ENCODE results near the gene THBD.

Gene THBD, protein sequence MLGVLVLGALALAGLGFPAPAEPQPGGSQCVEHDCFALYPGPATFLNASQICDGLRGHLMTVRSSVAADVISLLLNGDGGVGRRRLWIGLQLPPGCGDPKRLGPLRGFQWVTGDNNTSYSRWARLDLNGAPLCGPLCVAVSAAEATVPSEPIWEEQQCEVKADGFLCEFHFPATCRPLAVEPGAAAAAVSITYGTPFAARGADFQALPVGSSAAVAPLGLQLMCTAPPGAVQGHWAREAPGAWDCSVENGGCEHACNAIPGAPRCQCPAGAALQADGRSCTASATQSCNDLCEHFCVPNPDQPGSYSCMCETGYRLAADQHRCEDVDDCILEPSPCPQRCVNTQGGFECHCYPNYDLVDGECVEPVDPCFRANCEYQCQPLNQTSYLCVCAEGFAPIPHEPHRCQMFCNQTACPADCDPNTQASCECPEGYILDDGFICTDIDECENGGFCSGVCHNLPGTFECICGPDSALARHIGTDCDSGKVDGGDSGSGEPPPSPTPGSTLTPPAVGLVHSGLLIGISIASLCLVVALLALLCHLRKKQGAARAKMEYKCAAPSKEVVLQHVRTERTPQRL

DNA sequence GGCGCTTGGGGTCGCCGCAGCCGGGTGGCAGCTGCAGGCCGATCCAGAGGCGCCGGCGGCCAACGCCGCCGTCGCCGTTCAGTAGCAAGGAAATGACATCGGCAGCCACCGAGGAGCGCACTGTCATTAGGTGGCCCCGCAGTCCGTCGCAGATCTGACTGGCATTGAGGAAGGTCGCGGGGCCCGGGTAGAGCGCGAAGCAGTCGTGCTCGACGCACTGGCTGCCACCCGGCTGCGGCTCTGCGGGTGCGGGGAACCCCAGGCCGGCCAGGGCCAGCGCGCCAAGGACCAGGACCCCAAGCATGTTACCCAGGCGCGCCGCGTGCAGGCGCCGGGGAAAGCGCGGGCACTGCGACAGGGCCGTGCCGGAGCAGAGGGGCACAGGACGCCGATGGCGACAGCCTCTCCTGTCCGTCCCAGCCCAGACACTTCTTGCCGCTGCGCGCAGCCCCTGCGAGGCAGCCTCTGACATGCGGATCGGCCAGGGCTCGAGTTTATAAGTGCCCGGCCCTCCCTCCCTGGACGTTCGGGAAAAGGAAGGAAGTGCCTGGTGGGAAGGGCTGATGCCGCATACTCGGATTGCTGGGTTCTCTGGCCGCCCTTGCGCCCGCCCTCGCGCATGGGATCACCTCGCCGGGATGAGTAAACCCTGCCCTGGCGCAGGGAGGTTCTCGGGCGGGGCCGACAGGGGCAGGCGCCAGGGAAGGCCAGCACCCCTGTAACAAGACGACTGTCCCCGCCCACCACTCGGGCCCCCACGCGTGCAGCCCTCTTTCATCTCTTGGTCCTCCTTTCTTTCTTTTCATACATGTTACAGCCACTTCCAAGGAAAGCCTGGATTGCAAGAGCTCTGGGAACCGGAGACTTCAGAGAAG lies at the start of gene THBD:
Gene THBD, minus strand, starts transcription at position 472 of the 875 bp plus-strand sequence. Its CDS starts 168 bp downstream, at position 304.
- DNase-seq (ENCODE audit: low read depth) = no peak
- H3K4me3 ChIP-seq (ENCODE audit: low read length) = peak within 1 kb of the TSS; percentile 57
- TF ChIP-seq, protein P1, sequence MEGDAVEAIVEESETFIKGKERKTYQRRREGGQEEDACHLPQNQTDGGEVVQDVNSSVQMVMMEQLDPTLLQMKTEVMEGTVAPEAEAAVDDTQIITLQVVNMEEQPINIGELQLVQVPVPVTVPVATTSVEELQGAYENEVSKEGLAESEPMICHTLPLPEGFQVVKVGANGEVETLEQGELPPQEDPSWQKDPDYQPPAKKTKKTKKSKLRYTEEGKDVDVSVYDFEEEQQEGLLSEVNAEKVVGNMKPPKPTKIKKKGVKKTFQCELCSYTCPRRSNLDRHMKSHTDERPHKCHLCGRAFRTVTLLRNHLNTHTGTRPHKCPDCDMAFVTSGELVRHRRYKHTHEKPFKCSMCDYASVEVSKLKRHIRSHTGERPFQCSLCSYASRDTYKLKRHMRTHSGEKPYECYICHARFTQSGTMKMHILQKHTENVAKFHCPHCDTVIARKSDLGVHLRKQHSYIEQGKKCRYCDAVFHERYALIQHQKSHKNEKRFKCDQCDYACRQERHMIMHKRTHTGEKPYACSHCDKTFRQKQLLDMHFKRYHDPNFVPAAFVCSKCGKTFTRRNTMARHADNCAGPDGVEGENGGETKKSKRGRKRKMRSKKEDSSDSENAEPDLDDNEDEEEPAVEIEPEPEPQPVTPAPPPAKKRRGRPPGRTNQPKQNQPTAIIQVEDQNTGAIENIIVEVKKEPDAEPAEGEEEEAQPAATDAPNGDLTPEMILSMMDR (conservative IDR thresholded peaks at IDR 0.05; ENCODE audit: low read depth, low read length) = no peak

DNA sequence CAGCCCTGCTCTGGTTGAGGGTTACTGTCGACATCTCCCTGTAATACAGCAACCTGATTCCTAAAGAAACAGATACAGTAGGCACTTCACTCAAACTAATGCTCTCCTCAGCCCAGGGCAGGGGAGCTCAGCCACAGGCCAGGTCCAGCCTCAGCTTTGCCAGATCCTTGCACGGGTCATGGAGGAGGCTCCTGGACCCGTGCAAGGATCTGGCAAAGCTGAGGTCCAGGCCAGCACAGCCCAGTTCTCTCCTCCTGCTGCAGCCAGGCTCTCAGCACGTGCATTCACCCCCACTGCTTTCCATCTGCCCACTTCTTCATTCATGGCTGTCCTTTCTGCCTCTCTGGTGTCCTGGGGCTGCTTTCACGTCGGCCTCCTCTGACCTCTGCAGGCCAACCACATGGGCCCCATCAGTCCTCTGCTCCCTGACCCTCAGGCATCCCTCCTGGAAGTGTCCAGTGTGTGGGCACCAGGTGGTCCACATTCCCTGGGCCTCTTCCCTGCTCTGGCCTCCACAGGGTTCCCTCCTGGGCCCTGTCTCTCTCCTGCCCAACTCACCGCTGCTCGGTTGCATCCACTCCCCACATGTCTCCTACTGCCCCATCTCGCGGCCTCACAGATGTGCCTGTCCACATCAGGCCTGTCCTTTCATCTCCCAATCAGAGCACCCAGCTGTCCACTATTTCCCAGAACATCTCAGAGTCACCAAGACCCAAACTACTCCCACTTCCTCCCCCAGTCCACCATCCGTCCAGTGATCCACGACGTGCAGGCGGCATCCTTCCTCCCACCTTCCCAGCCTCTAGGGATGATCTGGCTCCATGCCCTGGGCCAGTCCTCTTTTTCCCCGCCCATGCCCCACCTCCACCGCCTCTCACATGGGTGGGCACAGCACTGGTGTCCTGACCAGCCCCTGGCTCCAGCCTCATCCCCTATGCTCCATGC lies 48.4 kb upstream of the THBD start:
- DNase-seq (ENCODE audit: low read depth) = no peak
- TF ChIP-seq, protein P1 (conservative IDR thresholded peaks at IDR 0.05; ENCODE audit: low read depth, low read length) = no peak

DNA sequence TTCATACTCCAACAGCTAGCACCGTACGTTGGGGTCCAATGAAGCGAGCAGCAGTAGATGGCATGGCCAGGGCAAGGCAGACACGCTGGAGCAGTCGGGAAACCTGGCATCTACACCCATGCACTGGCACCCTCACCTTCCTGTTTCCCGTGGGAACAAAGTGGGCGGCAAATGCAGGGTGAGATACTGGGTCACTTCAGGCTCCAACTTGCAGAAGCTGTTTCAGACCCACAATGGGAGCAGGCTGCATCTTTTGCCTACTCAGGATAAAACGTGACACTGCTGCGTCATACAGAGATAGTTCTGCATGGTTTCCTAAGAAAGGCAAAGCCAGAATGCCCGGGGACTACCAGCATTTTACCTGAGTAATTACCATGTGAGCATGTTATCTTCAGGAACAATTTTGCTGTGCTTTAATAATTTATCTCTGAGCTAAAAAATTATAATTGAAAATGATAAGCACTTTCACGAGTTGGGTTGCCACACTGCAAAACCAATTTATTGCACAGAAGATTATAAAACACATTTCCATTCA lies 47.6 kb upstream of the THBD start:
- TF ChIP-seq, protein P1 (conservative IDR thresholded peaks at IDR 0.05; ENCODE audit: low read depth, low read length) = no peak
- no peak overlapping the region for H3K4me3 ChIP-seq (ENCODE audit: low read length)
- no peak for DNase-seq (ENCODE audit: low read depth)

More for the DNA sequence above, 48.4 kb upstream of the THBD start:
- no peak overlapping the region for H3K4me3 ChIP-seq (ENCODE audit: low read length)

DNA sequence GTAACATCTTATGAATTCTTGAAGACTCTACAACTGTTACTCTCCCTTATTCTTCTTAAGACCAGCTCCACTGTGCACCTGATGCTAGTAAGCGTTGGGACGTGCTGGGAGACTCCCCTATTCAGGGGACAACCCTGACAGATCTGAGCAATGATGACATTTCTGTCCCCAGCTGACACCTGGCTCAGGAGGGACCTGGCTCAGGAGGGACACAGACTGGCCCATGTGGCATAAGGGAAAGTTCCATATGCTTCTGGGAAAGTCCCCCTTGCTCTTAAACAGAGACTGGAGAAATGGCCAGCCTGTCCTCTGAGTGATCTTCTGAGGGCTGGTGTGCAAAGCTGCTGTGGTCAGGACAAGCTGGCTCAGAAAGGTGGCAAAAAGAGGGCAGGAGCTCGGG lies 46.6 kb upstream of the THBD start:
- no peak for DNase-seq (ENCODE audit: low read depth)
- H3K4me3 ChIP-seq (ENCODE audit: low read length) = no peak overlapping the region
- TF ChIP-seq, protein P1 (conservative IDR thresholded peaks at IDR 0.05; ENCODE audit: low read depth, low read length) = no peak

DNA sequence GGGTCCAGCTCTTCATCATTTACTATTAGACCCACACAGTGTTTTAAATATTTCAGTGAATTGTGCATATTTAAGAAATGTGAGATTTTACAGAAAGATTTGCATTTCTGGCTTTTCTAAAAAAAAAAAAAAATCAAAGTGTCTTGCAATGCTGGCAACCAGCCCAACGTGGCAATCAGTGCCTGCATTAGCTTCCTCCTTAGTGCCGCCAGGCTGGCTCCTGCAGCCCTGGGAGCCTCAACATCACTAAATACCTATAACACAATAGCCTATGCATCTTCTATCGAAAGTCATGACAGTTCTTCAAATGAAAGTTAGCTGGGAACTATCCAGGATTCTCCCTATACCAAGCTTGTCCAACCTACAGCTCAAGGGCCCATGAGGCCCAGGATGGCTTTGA lies 46.0 kb upstream of the THBD start:
- DNase-seq (ENCODE audit: low read depth) = no peak
- TF ChIP-seq, protein P1 (conservative IDR thresholded peaks at IDR 0.05; ENCODE audit: low read depth, low read length) = no peak
- no peak overlapping the region for H3K4me3 ChIP-seq (ENCODE audit: low read length)

DNA sequence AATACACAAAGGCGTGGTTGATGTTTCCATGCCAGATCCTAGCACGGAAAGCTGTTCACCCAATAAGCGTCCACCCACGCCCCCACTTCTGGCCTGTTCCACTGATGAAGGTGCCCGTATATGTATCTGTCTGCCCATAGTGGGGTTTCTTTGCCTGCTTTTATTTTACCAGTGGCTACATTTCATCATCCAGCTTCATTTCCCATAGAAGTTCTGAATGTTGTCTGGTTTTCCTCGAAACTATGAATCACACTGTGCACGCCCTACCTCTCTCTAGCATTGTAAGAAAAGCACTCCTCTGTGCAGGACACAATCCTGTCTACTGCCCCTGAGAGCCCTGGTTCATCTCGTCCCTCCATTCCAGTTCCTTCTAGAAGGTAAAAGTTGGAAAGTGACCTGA lies 45.5 kb upstream of the THBD start:
- no peak for DNase-seq (ENCODE audit: low read depth)
- no peak overlapping the region for H3K4me3 ChIP-seq (ENCODE audit: low read length)
- TF ChIP-seq, protein P1 (conservative IDR thresholded peaks at IDR 0.05; ENCODE audit: low read depth, low read length) = no peak

Data from retinal pigment epithelial cell (primary cell).